Stimulated activated CD8-positive, alpha-beta memory T cell treated with anti-CD3 and anti-CD28 coated beads, Interleukin-2, amount 100 ng/mL, for 1 hour (primary cell): ENCODE measurements around the gene OTUD7B.
"Not testable (repeated sequence)": the region's sequence is repeated elsewhere in the genome, so short reads cannot be mapped to it uniquely, and the experiment has no call there.

Experiments
- DNase-seq, 2 donors: peaks; one replicate each; pipeline ENCODE4 v3.0.0-alpha.2; 2020; ENCODE audit warnings: low read depth in 2 of 2

Gene OTUD7B

GRCh38 chr1:150002217-150002616 lies 8.3 kb downstream of the OTUD7B start:
- DNase-seq: no peak

GRCh38 chr1:150001415-150001814 lies 9.1 kb downstream of the OTUD7B start:
- DNase-seq: no peak

GRCh38 chr1:149997585-149998262 lies 12.8 kb downstream of the OTUD7B start:
- DNase-seq: no peak

- no peak for DNase-seq
These were observed 14.6 kb downstream of the OTUD7B start for GRCh38 chr1:149995927-149996326.

- no peak for DNase-seq
These were observed 16.8 kb downstream of the OTUD7B start for GRCh38 chr1:149993764-149994163.

- no peak for DNase-seq
These were observed 17.3 kb downstream of the OTUD7B start for GRCh38 chr1:149993181-149993580.

GRCh38 chr1:149987297-149987595 lies 23.3 kb downstream of the OTUD7B start:
- no peak for DNase-seq

- no peak for DNase-seq
These were observed 23.8 kb downstream of the OTUD7B start for GRCh38 chr1:149986486-149987296.

GRCh38 chr1:149979972-149980540 lies 30.5 kb downstream of the OTUD7B start:
- no peak for DNase-seq

GRCh38 chr1:149979245-149979971 lies 31.1 kb downstream of the OTUD7B start:
- no peak for DNase-seq

- DNase-seq: no peak
These were observed 31.9 kb downstream of the OTUD7B start for GRCh38 chr1:149978547-149979023.

- no peak for DNase-seq
These were observed 33.2 kb downstream of the OTUD7B start for GRCh38 chr1:149977345-149977744.

GRCh38 chr1:149972547-149972946 lies 38.0 kb downstream of the OTUD7B start:
- no peak for DNase-seq

GRCh38 chr1:149967646-149968045 lies 42.9 kb downstream of the OTUD7B start:
- DNase-seq: no peak

GRCh38 chr1:149967041-149967440 lies 43.5 kb downstream of the OTUD7B start:
- DNase-seq: no peak

GRCh38 chr1:149966405-149966804 lies 44.1 kb downstream of the OTUD7B start:
- no peak for DNase-seq

GRCh38 chr1:149965440-149965839 lies 45.1 kb downstream of the OTUD7B start:
- DNase-seq: no peak

GRCh38 chr1:149963358-149963757 lies 47.2 kb downstream of the OTUD7B start:
- DNase-seq: no peak

GRCh38 chr1:149962736-149963135 lies 47.8 kb downstream of the OTUD7B start:
- DNase-seq: no peak

GRCh38 chr1:149962039-149962647 lies 48.4 kb downstream of the OTUD7B start:
- DNase-seq: no peak

- DNase-seq: not testable (repeated sequence)
These were observed 53.0 kb downstream of the OTUD7B start for GRCh38 chr1:149957548-149957947.

- no peak for DNase-seq
These were observed 60.6 kb downstream of the OTUD7B start for GRCh38 chr1:149949911-149950310.
